ENCODE measurements around the gene CDH13.

GRCh38 chr16:82758904-82759303, 132.1 kb downstream of the CDH13 start:
- TF ChIP-seq EZH2 (IDR thresholded peaks at IDR 0.05; ENCODE audit: borderline replicate concordance) (no peak), CTCF (IDR thresholded peaks at IDR 0.05; ENCODE audit: poor library complexity) (no peak), EZH2phosphoT487 (IDR thresholded peaks at IDR 0.05; ENCODE audit: low read depth, severe bottlenecking, unreplicated experiment) (no peak)

All from hepatocyte (in vitro differentiated cells).